Right lobe of liver (tissue), 6 donors: ENCODE data around the gene SCN7A. TPM values are rescaled to one million over a fixed set of nuclear protein-coding genes. Genes with fewer than 3 reads are reported as not detected.
A peak's percentile ranks its signal among the peaks of the same experiment; 100 is the strongest.

Experiments
- ATAC-seq, 4 donors: fragments of 200-7000 bp; cut with Tn5 transposase; one replicate each; pipeline ENCODE4 v1.9.1; 2020; ENCODE audit warnings: mild to moderate bottlenecking in 4 of 4, moderate library complexity in 4 of 4
- DNase-seq, 3 donors: peaks; one replicate each; pipeline ENCODE4 v3.0.0-alpha.2; 2020
- H3K27ac ChIP-seq, 3 donors: fragments of 200-600 bp; one replicate each; pipeline ENCODE4 v1.8.0; 2022
- H3K27me3 ChIP-seq, 2 donors: fragments of 200-600 bp; one replicate each; pipeline ENCODE4 v1.8.0; 2022
- H3K36me3 ChIP-seq, 4 donors: fragments of 200-600 bp; sonication (generic) in 1 of 4; one replicate each; pipeline versions ENCODE4 v1.5.1 to v1.8.0; 2017 to 2022; ENCODE audit warnings: control low read depth in 1 of 4
- H3K4me1 ChIP-seq, 4 donors: fragments of 200-600 bp; sonication (generic) in 1 of 4; one replicate each; pipeline versions ENCODE4 v1.5.1 to v1.8.0; 2017 to 2022; ENCODE audit warnings: control low read depth in 1 of 4
- H3K4me3 ChIP-seq, 3 donors: fragments of 200-600 bp; one replicate each; pipeline ENCODE4 v1.8.0; 2022
- H3K9me3 ChIP-seq, 4 donors: fragments of 200-600 bp; sonication (generic) in 1 of 4; one replicate each; pipeline versions ENCODE4 v1.5.1 to v1.8.0; 2017 to 2022; ENCODE audit warnings: control low read depth in 1 of 4
- CTCF ChIP-seq, 4 donors: fragments of 200-600 bp in 3 of 4; fragments of 450-650 bp in 1 of 4; IDR thresholded peaks; one replicate each; pipeline versions ENCODE4 v1.5.1 to v1.8.0; 2016 to 2022; ENCODE audit warnings: antibody characterized with exemption in 4 of 4, mild to moderate bottlenecking in 2 of 4
- POLR2A ChIP-seq: fragments of 450-650 bp; IDR thresholded peaks from one replicate; pipeline ENCODE4 v1.6.1; 2017; ENCODE audit warnings: antibody characterized with exemption, mild to moderate bottlenecking
- WGBS: methylation state at CpG from one replicate; pipeline ENCODE4 v1.1.6; 2018; ENCODE audit warnings: low coverage, low lambda C conversion rate; ENCODE audit not compliant: insufficient coverage; ENCODE audit errors: missing lambda C conversion rate; 5-methylcytosine and 5-hydroxymethylcytosine counted together
- intact Hi-C, 2 donors: fragments of 100-400 bp; cut with DNase I; formaldehyde crosslinking; loops; one replicate each; pipeline versions ENCODE4 v1.11.2 to v1.14.1; 2022
- total RNA-seq, 6 experiments: library from RNA; depleted of rRNA in 2 of 6; stranded (reverse); fragments of >200 nt in 2 of 6; fragmentation: NEBNext Ultra II Directional in 3 of 6; extraction: Animal tissue kit (Norgen Biotek cat#: 25700) in 3 of 6; gene quantifications; one replicate each; pipeline versions ENCODE4 v1.1.0 to v1.2.4, GENCODE V29; 2016 to 2023
- donor health status: DM: no; HTN: yes; CAD: no.
- donor health status: DM: no; HTN: no; CAD: no.
- donor health status: DM: no; HTN: no; CAD: no.
- donor health status: DM: no; HTN: yes; CAD: no.
- donor health status: DM: no; HTN: yes; CAD: no.

Gene SCN7A
- total RNA-seq, 6 experiments from 2014 or later, result 0.27 to 4.2 (median 1.2) TPM

GRCh38 chr2:166365803-166366420 is 128.1 kb downstream of the SCN7A start:
- intact Hi-C loops, result no loop called here
- H3K4me3 ChIP-seq, result no peak overlapping the region
- DNase-seq, result no peak
- no peak overlapping the region for H3K27ac ChIP-seq
- TF ChIP-seq POLR2A (no peak), CTCF (IDR thresholded peaks at IDR 0.05) (no peak)
- peaks cover 0 to 9% (median 0%) of the 10 kb centered on the region in 4 donors for H3K4me1 ChIP-seq
- no peaks in the 10 kb centered on the region for H3K36me3 ChIP-seq
- H3K9me3 ChIP-seq, result no peaks in the 10 kb centered on the region
- ATAC-seq, result peak in 1 of 4 donors; percentile 42
- 63% methylated on average over 6 of the region's 6 CpGs for WGBS
- H3K27me3 ChIP-seq, result no peaks in the 10 kb centered on the region

GRCh38 chr2:166365239-166365638 is 128.8 kb downstream of the SCN7A start:
- intact Hi-C loops, result no loop called here

GRCh38 chr2:166364476-166365161 is 129.4 kb downstream of the SCN7A start:
- no peaks in the 10 kb centered on the region for H3K27me3 ChIP-seq
- H3K36me3 ChIP-seq, result no peaks in the 10 kb centered on the region
- intact Hi-C loops, result no loop called here
- peaks cover 0 to 9% (median 0%) of the 10 kb centered on the region in 4 donors for H3K4me1 ChIP-seq
- TF ChIP-seq CTCF (IDR thresholded peaks at IDR 0.05), result no peak
- TF ChIP-seq POLR2A, result no peak
- WGBS, result 90% methylated on average over 9 of the region's 9 CpGs
- DNase-seq (no peak), ATAC-seq (no peak)
- no peak overlapping the region for H3K27ac ChIP-seq
- H3K4me3 ChIP-seq, result no peak overlapping the region
- no peaks in the 10 kb centered on the region for H3K9me3 ChIP-seq

More at GRCh38 chr2:166365239-166365638, 128.8 kb downstream of the SCN7A start:
- H3K36me3 ChIP-seq, result no peaks in the 10 kb centered on the region
- DNase-seq, result no peak
- H3K4me3 ChIP-seq, result no peak overlapping the region
- no peak for ATAC-seq
- no peak overlapping the region for H3K27ac ChIP-seq
- 83% methylated on average over 3 of the region's 3 CpGs for WGBS
- H3K9me3 ChIP-seq, result no peaks in the 10 kb centered on the region
- TF ChIP-seq POLR2A (no peak), CTCF (IDR thresholded peaks at IDR 0.05) (no peak)
- H3K4me1 ChIP-seq, result peaks cover 0 to 9% (median 0%) of the 10 kb centered on the region in 4 donors
- no peaks in the 10 kb centered on the region for H3K27me3 ChIP-seq

GRCh38 chr2:166361351-166362153 is 132.5 kb downstream of the SCN7A start:
- H3K4me1 ChIP-seq, result peaks cover 0 to 9% (median 0%) of the 10 kb centered on the region in 4 donors
- H3K9me3 ChIP-seq, result no peaks in the 10 kb centered on the region
- WGBS, result 44% methylated on average over 3 of the region's 3 CpGs
- ATAC-seq, result peak; percentile 93 to 97 (median 97)
- H3K27ac ChIP-seq, result no peak overlapping the region
- no peak for DNase-seq
- no peaks in the 10 kb centered on the region for H3K36me3 ChIP-seq
- H3K27me3 ChIP-seq, result no peaks in the 10 kb centered on the region
- no peak for TF ChIP-seq POLR2A
- TF ChIP-seq CTCF (IDR thresholded peaks at IDR 0.05), result peak; percentile 53 to 76 (median 63)
- intact Hi-C loops, result no loop called here
- H3K4me3 ChIP-seq, result no peak overlapping the region
